SK-N-SH (cell line): ENCODE results near the gene C15orf39. TPM values are rescaled to one million over a fixed set of nuclear protein-coding genes. Genes with fewer than 3 reads are reported as not detected.

Experiments used
- CTCF ChIA-PET: fragments of 300-600, 350-600 bp; formaldehyde crosslinking; extraction: SDS; loops from one replicate; lab custom pipeline; 2021; lab: Yijun Ruan, JAX
- POLR2A ChIA-PET: fragments of 350-600 bp; sonication (Branson Sonifier 250); formaldehyde crosslinking; extraction: SDS; loops from one replicate; lab custom pipeline; 2020; ENCODE audit warnings: antibody characterized with exemption, inconsistent platforms; lab: Yijun Ruan, JAX
- DNase-seq: peaks from one replicate; pipeline ENCODE4 v3.0.0; 2012
- H2AFZ ChIP-seq: fragments of 200-600 bp; sonication (generic); 2 replicates; pipeline ENCODE4 v1.8.1; 2016; ENCODE audit warnings: antibody characterized with exemption, mild to moderate bottlenecking, low read depth
- H3F3A ChIP-seq: fragments of 200-600 bp; sonication (generic); replicated peaks from 2 replicates; pipeline ENCODE3; 2016; ENCODE audit warnings: antibody characterized with exemption, mild to moderate bottlenecking; ENCODE audit not compliant: insufficient read depth
- H3K27ac ChIP-seq, 2 experiments: fragments of 200-500 bp in 1 of 2; fragments of 200-600 bp in 1 of 2; sonication (Bioruptor generic) in 1 of 2; sonication (generic), shearing (Covaris generic) in 1 of 2; 2 replicates each; pipeline versions ENCODE4 v1.5.1 to v1.6.1; 2014 to 2016; ENCODE audit warnings: low read depth in 2 of 2, inconsistent platforms in 1 of 2, low read length in 1 of 2, mild to moderate bottlenecking in 1 of 2, mixed read lengths in 1 of 2
- H3K27me3 ChIP-seq: fragments of 200-600 bp; sonication (generic), shearing (Covaris generic); 2 replicates; pipeline ENCODE4 v1.6.1; 2016; ENCODE audit warnings: mixed run types; ENCODE audit not compliant: insufficient read depth
- H3K36me3 ChIP-seq, 2 experiments: fragments of 200-500 bp in 1 of 2; fragments of 200-600 bp in 1 of 2; sonication (Bioruptor generic) in 1 of 2; sonication (generic) in 1 of 2; replicated peaks in 1 of 2; 2 replicates each; pipeline versions ENCODE3 to v1.5.1; 2014 to 2016; ENCODE audit warnings: low read length in 1 of 2, mild to moderate bottlenecking in 1 of 2; ENCODE audit not compliant: insufficient read depth in 2 of 2, control insufficient read depth in 1 of 2
- H3K4me1 ChIP-seq, 2 experiments: fragments of 200-500 bp in 1 of 2; fragments of 200-600 bp in 1 of 2; sonication (Bioruptor generic) in 1 of 2; sonication (generic), shearing (Covaris generic) in 1 of 2; 2 replicates each; pipeline versions ENCODE4 v1.5.1 to v1.6.1; 2014 to 2016; ENCODE audit warnings: low read depth in 1 of 2, low read length in 1 of 2, mixed run types in 1 of 2; ENCODE audit not compliant: insufficient read depth in 2 of 2, control insufficient read depth in 1 of 2
- H3K4me2 ChIP-seq: fragments of 200-600 bp; sonication (generic), shearing (Covaris generic); 2 replicates; pipeline ENCODE4 v1.6.1; 2017; ENCODE audit warnings: mixed run types
- H3K4me3 ChIP-seq, 2 experiments: fragments of 200-500 bp in 1 of 2; fragments of 200-600 bp in 1 of 2; sonication (Bioruptor generic) in 1 of 2; sonication (generic), shearing (Covaris generic) in 1 of 2; 2 replicates each; pipeline versions ENCODE4 v1.5.1 to v1.8.1; 2014 to 2016; ENCODE audit warnings: low read depth in 2 of 2, inconsistent platforms in 1 of 2, low read length in 1 of 2, mild to moderate bottlenecking in 1 of 2, mixed read lengths in 1 of 2, moderate library complexity in 1 of 2
- H3K79me2 ChIP-seq: fragments of 200-600 bp; sonication (generic); 2 replicates; pipeline ENCODE4 v1.8.1; 2017; ENCODE audit warnings: mild to moderate bottlenecking; ENCODE audit not compliant: insufficient read depth
- H3K9ac ChIP-seq: fragments of 200-600 bp; sonication (generic); 2 replicates; pipeline ENCODE4 v1.6.1; 2017; ENCODE audit warnings: mixed run types
- H3K9me2 ChIP-seq: fragments of 200-600 bp; sonication (generic); 2 replicates; pipeline ENCODE4 v1.6.1; 2017; ENCODE audit warnings: mixed run types
- H3K9me3 ChIP-seq: fragments of 200-600 bp; sonication (generic); 2 replicates; pipeline ENCODE4 v1.6.1; 2017; ENCODE audit warnings: mixed run types, mild to moderate bottlenecking, moderate library complexity
- H4K20me1 ChIP-seq: fragments of 200-600 bp; sonication (generic); 2 replicates; pipeline ENCODE4 v1.6.1; 2017; ENCODE audit warnings: mild to moderate bottlenecking, mixed run types; ENCODE audit not compliant: insufficient read depth
- ELF1 ChIP-seq: IDR thresholded peaks from 2 replicates; pipeline ENCODE4 v1.4.0; 2012
- EZH2phosphoT487 ChIP-seq: fragments of 200-600 bp; sonication (generic); IDR thresholded peaks from 2 replicates; pipeline ENCODE4 v1.6.1; 2017; ENCODE audit warnings: low read depth, mixed run types, mild to moderate bottlenecking, antibody characterized with exemption, moderate library complexity, borderline replicate concordance
- FOSL2 ChIP-seq: IDR thresholded peaks from 2 replicates; pipeline ENCODE4 v1.4.0; 2012; ENCODE audit warnings: low read depth, mild to moderate bottlenecking, moderate library complexity, borderline replicate concordance
- JUND ChIP-seq: IDR thresholded peaks from 2 replicates; pipeline ENCODE4 v1.4.0; 2012
- NRF1 ChIP-seq: IDR thresholded peaks from 2 replicates; pipeline ENCODE4 v1.6.1; 2012; ENCODE audit warnings: low read depth, mild to moderate bottlenecking, low read length
- POLR2AphosphoS5 ChIP-seq: IDR thresholded peaks from 2 replicates; pipeline ENCODE4 v1.6.1; 2012; ENCODE audit warnings: low read depth, low read length
- RCOR1 ChIP-seq: fragments of 150-350 bp; IDR thresholded peaks from 2 replicates; pipeline ENCODE4 v1.6.1; 2017; ENCODE audit warnings: antibody characterized with exemption, low read length
- SIN3A ChIP-seq: IDR thresholded peaks from 2 replicates; pipeline ENCODE4 v1.6.1; 2012; ENCODE audit warnings: low read depth, mild to moderate bottlenecking, low read length, moderate library complexity, borderline replicate concordance
- USF1 ChIP-seq: IDR thresholded peaks from 2 replicates; pipeline ENCODE4 v1.4.0; 2012; ENCODE audit warnings: low read depth, borderline replicate concordance
- USF2 ChIP-seq: fragments of 150-350 bp; IDR thresholded peaks from 2 replicates; pipeline ENCODE4 v1.6.1; 2017; ENCODE audit warnings: antibody characterized with exemption, low read length, low read depth, borderline replicate concordance
- YY1 ChIP-seq: IDR thresholded peaks from 2 replicates; pipeline ENCODE4 v1.4.0; 2012; ENCODE audit warnings: low read depth, mild to moderate bottlenecking
- WGBS: methylation state at CpG from one replicate; pipeline ENCODE4 v1.1.6; 2017; ENCODE audit warnings: low lambda C conversion rate; 5-methylcytosine and 5-hydroxymethylcytosine counted together
- polyA plus RNA-seq, 3 experiments: library from polyadenylated mRNA; depleted of rRNA; stranded (reverse); fragments of >200 nt; gene quantifications; 2 replicates each; pipeline ENCODE4 v1.2.3, GENCODE V29; 2012

C15orf39 gene
- polyA plus RNA-seq, 1 of the 3 experiments (the other 2 are of a cell fraction): 2.5 TPM

- H3K4me3 ChIP-seq: no peak overlapping the region
- no peak for DNase-seq
- no peak overlapping the region for H3K9ac ChIP-seq
- WGBS: 37% methylated on average over 4 of the region's 4 CpGs
- H3K9me3 ChIP-seq: no peaks in the 10 kb centered on the region
- ChIA-PET CTCF (no interaction called here), POLR2A (no interaction called here)
- TF ChIP-seq USF1 (no peak), NRF1 (no peak)
- no peak overlapping the region for H3K4me2 ChIP-seq
- no peaks in the 10 kb centered on the region for H3F3A ChIP-seq
- H2AFZ ChIP-seq: no peak overlapping the region
- no peaks in the 10 kb centered on the region for H3K36me3 ChIP-seq
- H4K20me1 ChIP-seq: no peaks in the 10 kb centered on the region
- peaks cover 13% of the 10 kb centered on the region for H3K27me3 ChIP-seq
- no peaks in the 10 kb centered on the region for H3K79me2 ChIP-seq
- peaks cover 0 to 3% of the 10 kb centered on the region in 2 experiments; a peak in 1 of 4 replicates for H3K4me1 ChIP-seq
- no peak overlapping the region for H3K27ac ChIP-seq
- H3K9me2 ChIP-seq: no peaks in the 10 kb centered on the region
Measured at GRCh38 chr15:75231836-75232235, 30.2 kb downstream of the C15orf39 start.

GRCh38 chr15:75232252-75232813 is 30.7 kb downstream of the C15orf39 start:
- H3K4me2 ChIP-seq: no peak overlapping the region
- no peak overlapping the region for H3K9ac ChIP-seq
- H4K20me1 ChIP-seq: no peaks in the 10 kb centered on the region
- POLR2A ChIA-PET: no interaction called here
- 76% methylated on average over 9 of the region's 12 CpGs for WGBS
- H3K9me2 ChIP-seq: no peaks in the 10 kb centered on the region
- H3K36me3 ChIP-seq: no peaks in the 10 kb centered on the region
- TF ChIP-seq JUND: no peak
- no peak for TF ChIP-seq POLR2AphosphoS5
- TF ChIP-seq SIN3A: no peak
- no peak for TF ChIP-seq ELF1
- no peak for TF ChIP-seq RCOR1
- TF ChIP-seq EZH2phosphoT487: no peak
- no peak for TF ChIP-seq YY1
- no peak for TF ChIP-seq USF2
- TF ChIP-seq FOSL2: no peak
- TF ChIP-seq, all 33 proteins: peak for 0
- CTCF ChIA-PET: no interaction called here
- Histone ChIP-seq H3K4me3 (no peak overlapping the region), H3K9me3 (no peaks in the 10 kb centered on the region), H3K27ac (no peak overlapping the region), H3F3A (no peaks in the 10 kb centered on the region), H2AFZ (no peak overlapping the region), H3K27me3 (peaks cover 13% of the 10 kb centered on the region), H3K4me1 (peaks cover 0 to 3% of the 10 kb centered on the region in 2 experiments; a peak in 1 of 4 replicates), H3K79me2 (no peaks in the 10 kb centered on the region)
- no peak for DNase-seq
